G401.6 (cell line): Measurements from ENCODE around the gene MAP3K7.

Experiments used
- FAIRE-seq: peaks from 2 replicates; lab custom pipeline; 2012; peaks lifted over from hg19 to GRCh38; lab: Jason Lieb, UNC

MAP3K7 gene

GRCh38 chr6:90586836-90587638 is at the start of gene MAP3K7:
Gene MAP3K7 (minus strand): TSS chr6:90587072. CDS start chr6:90586883, 189 bp downstream.
- peak; percentile 98 for FAIRE-seq

GRCh38 chr6:90631046-90631445 is 44.2 kb upstream of the MAP3K7 start:
- peak; percentile 3 for FAIRE-seq

GRCh38 chr6:90621581-90621980 is 34.7 kb upstream of the MAP3K7 start:
- no peak for FAIRE-seq

GRCh38 chr6:90619221-90619620 is 32.3 kb upstream of the MAP3K7 start:
- no peak for FAIRE-seq

GRCh38 chr6:90612313-90612680 is 25.4 kb upstream of the MAP3K7 start:
- FAIRE-seq, result no peak

GRCh38 chr6:90611543-90612312 is 24.9 kb upstream of the MAP3K7 start:
- FAIRE-seq, result no peak

- FAIRE-seq, result no peak
Observed at GRCh38 chr6:90610751-90611542, 24.1 kb upstream of the MAP3K7 start.

- FAIRE-seq, result no peak
Observed at GRCh38 chr6:90610301-90610750, 23.5 kb upstream of the MAP3K7 start.

GRCh38 chr6:90605749-90606340 is 19.0 kb upstream of the MAP3K7 start:
- no peak for FAIRE-seq

- FAIRE-seq, result no peak
Observed at GRCh38 chr6:90604546-90604945, 17.7 kb upstream of the MAP3K7 start.

GRCh38 chr6:90599151-90599550 is 12.3 kb upstream of the MAP3K7 start:
- FAIRE-seq, result no peak

GRCh38 chr6:90598192-90598951 is 11.5 kb upstream of the MAP3K7 start:
- no peak for FAIRE-seq

- FAIRE-seq, result no peak
Observed at GRCh38 chr6:90596967-90597539, 10.2 kb upstream of the MAP3K7 start.

- FAIRE-seq, result no peak
Observed at GRCh38 chr6:90595854-90596253, 9.0 kb upstream of the MAP3K7 start.

- no peak for FAIRE-seq
Observed at GRCh38 chr6:90586546-90586835, 381 bp downstream of the MAP3K7 start.

- no peak for FAIRE-seq
Observed at GRCh38 chr6:90584636-90585255, 2.1 kb downstream of the MAP3K7 start.

GRCh38 chr6:90583836-90584481 is 2.9 kb downstream of the MAP3K7 start:
- FAIRE-seq, result no peak

GRCh38 chr6:90583179-90583835 is 3.6 kb downstream of the MAP3K7 start:
- FAIRE-seq, result no peak

- FAIRE-seq, result no peak
Observed at GRCh38 chr6:90581146-90581545, 5.7 kb downstream of the MAP3K7 start.
